H9 (cell line): ENCODE results near the gene NADSYN1. TPM values are rescaled to one million over a fixed set of nuclear protein-coding genes. Genes with fewer than 3 reads are reported as not detected.
"Not testable (repeated sequence)": the region's sequence is repeated elsewhere in the genome, so short reads cannot be mapped to it uniquely, and the experiment has no call there.

Source experiments
- DNase-seq: peaks from one replicate; pipeline ENCODE4 v3.0.0-alpha.2; 2017
- H2AFZ ChIP-seq: one replicate; pipeline ENCODE4 v1.6.1; 2013; ENCODE audit warnings: mild to moderate bottlenecking, low read length, control low read depth, moderate library complexity
- H2AK5ac ChIP-seq: 2 replicates; pipeline ENCODE4 v1.6.1; 2013; ENCODE audit warnings: low read length, control low read depth, mixed read lengths; ENCODE audit not compliant: insufficient read length
- H2BK120ac ChIP-seq: one replicate; pipeline ENCODE4 v1.6.1; 2013; ENCODE audit warnings: low read depth, mild to moderate bottlenecking, low read length, control low read depth, inconsistent platforms; ENCODE audit not compliant: poor library complexity, severe bottlenecking
- H2BK12ac ChIP-seq: 2 replicates; pipeline ENCODE4 v1.6.1; 2013; ENCODE audit warnings: low read length, control low read depth, mixed read lengths, low read depth; ENCODE audit not compliant: insufficient read length
- H2BK15ac ChIP-seq: 2 replicates; pipeline ENCODE4 v1.6.1; 2013; ENCODE audit warnings: low read depth, low read length, control low read depth
- H2BK20ac ChIP-seq: one replicate; pipeline ENCODE4 v1.6.1; 2013; ENCODE audit warnings: low read depth, mild to moderate bottlenecking, low read length, control low read depth, inconsistent platforms; ENCODE audit not compliant: poor library complexity, severe bottlenecking
- H2BK5ac ChIP-seq: 2 replicates; pipeline ENCODE4 v1.6.1; 2013; ENCODE audit warnings: low read length, control low read depth, mixed read lengths; ENCODE audit not compliant: insufficient read length
- H3K14ac ChIP-seq: 2 replicates; pipeline ENCODE4 v1.6.1; 2013; ENCODE audit warnings: low read length, control low read depth; ENCODE audit not compliant: insufficient read depth
- H3K18ac ChIP-seq: 2 replicates; pipeline ENCODE4 v1.6.1; 2013; ENCODE audit warnings: low read depth, mild to moderate bottlenecking, mixed read lengths, low read length, control low read depth; ENCODE audit not compliant: insufficient read length
- H3K23ac ChIP-seq: 2 replicates; pipeline ENCODE4 v1.6.1; 2013; ENCODE audit warnings: low read length, control low read depth, mixed read lengths, low read depth; ENCODE audit not compliant: insufficient read length
- H3K23me2 ChIP-seq: 2 replicates; pipeline ENCODE4 v1.6.1; 2013; ENCODE audit warnings: low read depth, mild to moderate bottlenecking, mixed read lengths, low read length, control low read depth; ENCODE audit not compliant: insufficient read length, poor library complexity, severe bottlenecking
- H3K27ac ChIP-seq: 2 replicates; pipeline ENCODE4 v1.5.1; 2013; ENCODE audit warnings: low read length, control low read depth, mixed read lengths, low read depth; ENCODE audit not compliant: insufficient read length
- H3K27me3 ChIP-seq: 2 replicates; pipeline ENCODE4 v1.6.1; 2013; ENCODE audit warnings: low read length, control low read depth, inconsistent platforms; ENCODE audit not compliant: insufficient read depth
- H3K4ac ChIP-seq: 2 replicates; pipeline ENCODE4 v1.6.1; 2013; ENCODE audit warnings: low read depth, mild to moderate bottlenecking, control low read depth, inconsistent platforms, low read length, moderate library complexity
- H3K4me1 ChIP-seq: 2 replicates; pipeline ENCODE4 v1.6.1; 2013; ENCODE audit warnings: low read length, control low read depth, inconsistent platforms; ENCODE audit not compliant: insufficient read depth
- H3K4me2 ChIP-seq: 2 replicates; pipeline ENCODE4 v1.6.1; 2013; ENCODE audit warnings: low read length, control low read depth, mixed read lengths; ENCODE audit not compliant: insufficient read length, insufficient read depth
- H3K56ac ChIP-seq: 2 replicates; pipeline ENCODE4 v1.6.1; 2013; ENCODE audit warnings: low read depth, mild to moderate bottlenecking, mixed read lengths, low read length, control low read depth; ENCODE audit not compliant: insufficient read length
- H3K79me1 ChIP-seq: 2 replicates; pipeline ENCODE4 v1.6.1; 2013; ENCODE audit warnings: low read depth, mild to moderate bottlenecking, moderate library complexity, low read length, control low read depth, inconsistent platforms; ENCODE audit not compliant: insufficient read depth, poor library complexity, severe bottlenecking
- H3K79me2 ChIP-seq: 2 replicates; pipeline ENCODE4 v1.6.1; 2013; ENCODE audit warnings: low read length, control low read depth, inconsistent platforms; ENCODE audit not compliant: insufficient read depth
- H3K9ac ChIP-seq: 2 replicates; pipeline ENCODE4 v1.6.1; 2013; ENCODE audit warnings: low read length, control low read depth, mixed read lengths; ENCODE audit not compliant: insufficient read length; ENCODE audit errors: extremely low read depth
- H3K9me3 ChIP-seq: one replicate; pipeline ENCODE4 v1.6.1; 2013; ENCODE audit warnings: low read depth, low read length, inconsistent platforms; ENCODE audit not compliant: control insufficient read depth
- H3T11ph ChIP-seq: one replicate; pipeline ENCODE4 v1.6.1; 2013; ENCODE audit warnings: mild to moderate bottlenecking, low read length, control low read depth, inconsistent platforms
- H4K20me1 ChIP-seq: one replicate; pipeline ENCODE4 v1.6.1; 2013; ENCODE audit not compliant: control insufficient read depth, insufficient read length, insufficient read depth
- H4K5ac ChIP-seq: 2 replicates; pipeline ENCODE4 v1.6.1; 2013; ENCODE audit warnings: low read depth, mild to moderate bottlenecking, mixed read lengths, low read length, control low read depth; ENCODE audit not compliant: insufficient read length
- H4K8ac ChIP-seq: replicated peaks from 2 replicates; pipeline ENCODE4 v1.6.1; 2013; ENCODE audit warnings: low read length, control low read depth, mixed read lengths, low read depth; ENCODE audit not compliant: insufficient read length
- H4K91ac ChIP-seq: 2 replicates; pipeline ENCODE4 v1.6.1; 2013; ENCODE audit warnings: low read depth, mild to moderate bottlenecking, moderate library complexity, mixed read lengths, low read length, control low read depth; ENCODE audit not compliant: insufficient read length
- H3K27ac Mint-ChIP-seq, 3 experiments: 2 replicates in 2 of 3; 3 replicates in 1 of 3; pipeline ENCODE4 v1.8.0; 2020 to 2021; ENCODE audit warnings: mixed read lengths in 3 of 3, mild to moderate bottlenecking in 1 of 3, moderate library complexity in 1 of 3
- H3K27me3 Mint-ChIP-seq: 2 replicates; pipeline ENCODE4 v1.8.0; 2021; ENCODE audit warnings: low read depth, mild to moderate bottlenecking, moderate library complexity, mixed read lengths
- H3K36me3 Mint-ChIP-seq, 3 experiments: 2 replicates in 2 of 3; 3 replicates in 1 of 3; pipeline ENCODE4 v1.8.0; 2020 to 2021; ENCODE audit warnings: low read depth in 3 of 3, mixed read lengths in 3 of 3; ENCODE audit not compliant: insufficient read depth in 1 of 3
- H3K4me1 Mint-ChIP-seq, 2 experiments: 2 replicates each; pipeline ENCODE4 v1.8.0; 2020; ENCODE audit warnings: mixed read lengths in 2 of 2
- H3K4me3 Mint-ChIP-seq, 2 experiments: 2 replicates in 1 of 2; 3 replicates in 1 of 2; pipeline ENCODE4 v1.8.0; 2020 to 2021; ENCODE audit warnings: mild to moderate bottlenecking in 2 of 2, mixed read lengths in 2 of 2, moderate library complexity in 1 of 2
- H3K9me3 Mint-ChIP-seq, 2 experiments: 2 replicates in 1 of 2; 3 replicates in 1 of 2; pipeline ENCODE4 v1.8.0; 2020; ENCODE audit warnings: mild to moderate bottlenecking in 2 of 2, mixed read lengths in 2 of 2, moderate library complexity in 1 of 2
- WGBS: extraction: QIAGEN DNeasy Blood & Tissue Kit; methylation state at CpG from one replicate; pipeline ENCODE4 v1.1.7; 2013; ENCODE audit warnings: missing lambda C conversion rate, low lambda C conversion rate, mixed read lengths; ENCODE audit not compliant: insufficient read length; ENCODE audit errors: extremely low coverage; 5-methylcytosine and 5-hydroxymethylcytosine counted together
- total RNA-seq: library from RNA; stranded (reverse); gene quantifications from 2 replicates; pipeline ENCODE4 v1.2.1, GENCODE V29; 2021
- TF ChIP-seq, protein P1 (sequence below): fragments of 200-600 bp; sonication (generic); conservative IDR thresholded peaks from 3 replicates; pipeline ENCODE4 v1.8.0; 2021; ENCODE audit warnings: antibody characterized with exemption, mild to moderate bottlenecking

Gene NADSYN1
- total RNA-seq, 1 experiment from 2014 or later = 44.2 TPM

DNA sequence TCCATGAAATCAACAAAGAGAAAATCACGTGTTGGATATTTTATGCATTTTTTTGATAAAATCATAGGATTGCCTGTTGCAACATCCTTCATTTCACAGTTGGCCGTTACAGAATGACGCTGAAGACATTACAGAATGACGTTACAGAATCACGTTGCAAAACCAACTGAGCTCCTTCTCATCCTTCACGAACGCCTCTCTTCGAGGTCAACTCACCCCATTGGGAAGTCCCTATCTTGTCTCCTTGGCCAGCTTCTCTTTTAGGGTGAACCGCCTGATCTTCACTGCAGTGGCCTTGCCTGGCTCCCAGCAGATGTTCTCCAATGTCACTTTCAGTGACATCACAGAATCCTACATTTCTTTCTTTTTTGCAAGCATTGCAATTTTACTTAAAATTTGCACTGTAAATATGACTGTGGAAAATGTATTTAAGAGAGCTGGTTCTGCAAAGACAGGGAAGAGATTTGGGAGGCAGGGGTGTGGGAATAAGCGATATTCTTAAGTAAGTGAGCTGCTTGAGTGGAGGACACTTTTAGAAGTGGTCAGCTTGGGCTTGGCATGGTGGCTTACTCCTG lies 79.1 kb downstream of the NADSYN1 start:
- Histone ChIP-seq H3K9me3 (no peaks in the 10 kb centered on the region), H3K56ac (no peak overlapping the region), H3K23ac (no peak overlapping the region), H3K27ac (no peak overlapping the region), H2AFZ (no peak overlapping the region), H4K91ac (no peak overlapping the region), H3T11ph (no peak overlapping the region), H4K8ac (no peak overlapping the region), H2BK120ac (no peak overlapping the region), H2AK5ac (no peak overlapping the region), H3K4ac (no peak overlapping the region), H2BK20ac (no peak overlapping the region), H3K79me1 (no peaks in the 10 kb centered on the region), H2BK5ac (no peak overlapping the region), H3K23me2 (no peaks in the 10 kb centered on the region), H3K79me2 (no peaks in the 10 kb centered on the region), H4K20me1 (no peaks in the 10 kb centered on the region), H3K18ac (no peak overlapping the region), H3K14ac (no peak overlapping the region), H2BK12ac (no peak overlapping the region), H3K4me1 (no peaks in the 10 kb centered on the region), H4K5ac (no peak overlapping the region), H2BK15ac (no peak overlapping the region), H3K9ac (no peak overlapping the region), H3K27me3 (no peaks in the 10 kb centered on the region), H3K4me2 (no peak overlapping the region)
- TF ChIP-seq, protein P1, sequence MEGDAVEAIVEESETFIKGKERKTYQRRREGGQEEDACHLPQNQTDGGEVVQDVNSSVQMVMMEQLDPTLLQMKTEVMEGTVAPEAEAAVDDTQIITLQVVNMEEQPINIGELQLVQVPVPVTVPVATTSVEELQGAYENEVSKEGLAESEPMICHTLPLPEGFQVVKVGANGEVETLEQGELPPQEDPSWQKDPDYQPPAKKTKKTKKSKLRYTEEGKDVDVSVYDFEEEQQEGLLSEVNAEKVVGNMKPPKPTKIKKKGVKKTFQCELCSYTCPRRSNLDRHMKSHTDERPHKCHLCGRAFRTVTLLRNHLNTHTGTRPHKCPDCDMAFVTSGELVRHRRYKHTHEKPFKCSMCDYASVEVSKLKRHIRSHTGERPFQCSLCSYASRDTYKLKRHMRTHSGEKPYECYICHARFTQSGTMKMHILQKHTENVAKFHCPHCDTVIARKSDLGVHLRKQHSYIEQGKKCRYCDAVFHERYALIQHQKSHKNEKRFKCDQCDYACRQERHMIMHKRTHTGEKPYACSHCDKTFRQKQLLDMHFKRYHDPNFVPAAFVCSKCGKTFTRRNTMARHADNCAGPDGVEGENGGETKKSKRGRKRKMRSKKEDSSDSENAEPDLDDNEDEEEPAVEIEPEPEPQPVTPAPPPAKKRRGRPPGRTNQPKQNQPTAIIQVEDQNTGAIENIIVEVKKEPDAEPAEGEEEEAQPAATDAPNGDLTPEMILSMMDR = no peak
- no peak for DNase-seq
- peaks cover 4% of the 10 kb centered on the region for H3K27me3 Mint-ChIP-seq
- no peak overlapping the region for H3K27ac Mint-ChIP-seq
- no peaks in the 10 kb centered on the region; a peak in 1 of 5 replicates for H3K9me3 Mint-ChIP-seq
- WGBS = no CpG with 5 or more reads among the region's 10 CpGs
- no peak overlapping the region for H3K4me3 Mint-ChIP-seq
- H3K36me3 Mint-ChIP-seq = no peaks in the 10 kb centered on the region
- no peaks in the 10 kb centered on the region for H3K4me1 Mint-ChIP-seq

DNA sequence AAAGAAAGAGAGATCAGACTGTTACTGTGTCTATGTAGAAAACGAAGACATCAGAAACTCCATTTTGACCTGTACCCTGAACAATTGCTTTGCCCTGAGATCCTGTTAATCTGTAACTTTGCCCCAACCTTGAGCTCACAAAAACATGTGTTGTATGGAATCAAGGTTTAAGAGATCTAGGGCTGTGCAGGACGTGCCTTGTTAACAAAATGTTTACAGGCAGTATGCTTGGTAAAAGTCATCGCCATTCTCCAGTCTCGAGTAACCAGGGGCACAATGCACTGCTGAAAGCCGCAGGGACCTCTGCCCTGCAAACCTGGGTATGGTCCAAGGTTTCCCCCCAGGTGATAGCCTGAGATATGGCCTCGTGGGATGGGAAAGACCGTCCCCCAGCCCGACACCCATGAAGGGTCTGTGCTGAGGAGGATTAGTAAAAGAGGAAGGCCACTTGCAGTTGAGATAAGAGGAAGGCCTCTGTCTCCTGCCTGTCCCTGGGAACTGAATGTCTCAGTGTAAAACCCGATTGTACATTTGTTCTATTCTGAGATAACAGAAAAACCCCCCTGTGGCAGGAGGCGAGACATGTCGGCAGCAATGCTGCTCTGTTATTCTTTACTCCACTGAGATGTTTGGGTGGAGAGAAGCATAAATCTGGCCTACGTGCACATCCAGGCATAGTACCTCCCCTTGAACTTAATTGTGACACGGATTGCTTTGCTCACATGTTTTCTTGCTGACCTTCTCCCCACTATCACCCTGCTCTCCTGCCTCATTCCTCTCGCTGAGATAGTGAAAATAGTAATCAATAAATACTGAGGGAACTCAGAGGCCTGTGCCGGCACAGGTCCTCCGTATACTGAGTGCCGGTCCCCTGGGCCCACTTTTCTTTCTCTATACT lies 82.0 kb downstream of the NADSYN1 start:
- not testable (repeated sequence) for H4K8ac ChIP-seq, H3K27me3 Mint-ChIP-seq, DNase-seq, H3K4me2 ChIP-seq, H3K4ac ChIP-seq, H3K4me1 Mint-ChIP-seq, H3K79me2 ChIP-seq, H3K9me3 ChIP-seq, H2AFZ ChIP-seq, H3K23me2 ChIP-seq, H2BK120ac ChIP-seq, H3K27ac ChIP-seq, H3K14ac ChIP-seq, H3K4me1 ChIP-seq, H3T11ph ChIP-seq, H3K36me3 Mint-ChIP-seq, H2BK20ac ChIP-seq, H2AK5ac ChIP-seq, H3K4me3 Mint-ChIP-seq, H4K5ac ChIP-seq, H2BK15ac ChIP-seq, H3K79me1 ChIP-seq, H3K56ac ChIP-seq, H3K9ac ChIP-seq, H3K27me3 ChIP-seq, H4K91ac ChIP-seq, H3K18ac ChIP-seq, H2BK12ac ChIP-seq, H2BK5ac ChIP-seq, H3K23ac ChIP-seq, H3K9me3 Mint-ChIP-seq, H4K20me1 ChIP-seq
- peak overlapping the region in 2 of 3 experiments; percentile 32 to 74; a peak in 2 of 7 replicates for H3K27ac Mint-ChIP-seq
- WGBS = no CpG with 5 or more reads among the region's 17 CpGs
